Measurements from ENCODE around the gene SH3RF3. TPM values are rescaled to one million over a fixed set of nuclear protein-coding genes. Genes with fewer than 3 reads are reported as not detected.

SH3RF3 gene
- total RNA-seq, 1 experiment from 2014 or later = 21.7 TPM

DNA sequence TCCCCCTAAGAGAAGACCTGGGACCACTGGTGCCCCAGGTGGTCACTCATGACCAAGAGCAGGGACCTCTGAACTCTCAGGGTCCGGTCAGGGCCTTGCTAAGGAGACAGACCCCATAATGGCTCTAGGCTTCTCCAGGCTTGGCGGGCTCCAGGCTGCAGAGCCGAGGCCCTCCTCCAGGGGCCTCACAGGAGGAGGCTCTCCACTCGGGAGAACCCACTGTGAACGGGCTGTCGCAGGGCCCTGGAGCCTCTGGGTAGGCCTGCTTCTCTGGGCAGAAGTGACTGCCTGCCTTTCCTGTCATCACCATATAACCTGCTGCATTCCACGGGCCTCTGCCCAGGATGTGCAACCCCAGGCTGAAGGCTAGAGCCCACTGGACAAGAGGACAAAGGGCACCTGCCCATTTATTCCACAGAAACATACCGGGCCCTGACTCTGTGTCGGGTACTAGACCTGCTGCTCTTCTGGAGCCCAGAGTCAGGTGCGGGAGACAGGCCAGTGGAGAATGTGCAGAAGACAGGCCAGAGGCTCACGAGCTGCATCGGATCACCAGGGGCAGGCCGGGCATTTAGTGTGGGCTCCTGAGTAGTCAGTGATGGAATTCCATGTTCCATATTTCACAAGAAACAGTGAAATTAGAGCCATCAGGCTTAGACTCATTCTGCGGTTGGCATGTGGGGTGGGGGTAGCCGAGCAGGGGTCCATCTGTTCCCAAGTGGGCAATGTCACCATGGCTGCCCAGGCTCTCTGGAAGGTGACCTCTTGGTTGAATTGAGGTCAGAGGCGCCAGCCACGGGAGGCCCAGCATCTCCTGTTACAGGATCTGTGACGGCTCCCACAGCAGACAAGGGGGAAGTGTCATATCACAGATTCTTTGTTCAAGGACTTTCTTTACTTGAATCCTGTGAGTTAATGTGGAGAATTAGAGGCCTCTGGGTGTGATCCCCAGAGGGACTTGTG is 220.8 kb downstream of the SH3RF3 start:
- Mint-ChIP-seq H3K4me3 (ENCODE audit: unreplicated experiment) (no peak overlapping the region), H3K36me3 (ENCODE audit: insufficient read depth, unreplicated experiment) (peaks cover 21% of the 10 kb centered on the region), H3K9me3 (ENCODE audit: unreplicated experiment) (no peaks in the 10 kb centered on the region), H3K4me1 (ENCODE audit: insufficient read depth, unreplicated experiment) (peaks cover 24% of the 10 kb centered on the region), H3K27me3 (ENCODE audit: insufficient read depth, unreplicated experiment) (no peaks in the 10 kb centered on the region), H3K27ac (ENCODE audit: low read depth, unreplicated experiment) (no peak overlapping the region)
- ChIA-PET CTCF (interaction anchor here (0.6 to 0.9 kb wide), 2 partner anchors 47 to 160 kb away, joined by 3 to 4 read pairs; no protein-coding TSS in a partner anchor), POLR2A (interaction anchor here (1.0 to 2.7 kb wide), 2 partner anchors 9 to 140 kb away, joined by 3 to 12 read pairs; no protein-coding TSS in a partner anchor)
- no peak for DNase-seq (ENCODE audit: unreplicated experiment)
- TF ChIP-seq, protein P1, sequence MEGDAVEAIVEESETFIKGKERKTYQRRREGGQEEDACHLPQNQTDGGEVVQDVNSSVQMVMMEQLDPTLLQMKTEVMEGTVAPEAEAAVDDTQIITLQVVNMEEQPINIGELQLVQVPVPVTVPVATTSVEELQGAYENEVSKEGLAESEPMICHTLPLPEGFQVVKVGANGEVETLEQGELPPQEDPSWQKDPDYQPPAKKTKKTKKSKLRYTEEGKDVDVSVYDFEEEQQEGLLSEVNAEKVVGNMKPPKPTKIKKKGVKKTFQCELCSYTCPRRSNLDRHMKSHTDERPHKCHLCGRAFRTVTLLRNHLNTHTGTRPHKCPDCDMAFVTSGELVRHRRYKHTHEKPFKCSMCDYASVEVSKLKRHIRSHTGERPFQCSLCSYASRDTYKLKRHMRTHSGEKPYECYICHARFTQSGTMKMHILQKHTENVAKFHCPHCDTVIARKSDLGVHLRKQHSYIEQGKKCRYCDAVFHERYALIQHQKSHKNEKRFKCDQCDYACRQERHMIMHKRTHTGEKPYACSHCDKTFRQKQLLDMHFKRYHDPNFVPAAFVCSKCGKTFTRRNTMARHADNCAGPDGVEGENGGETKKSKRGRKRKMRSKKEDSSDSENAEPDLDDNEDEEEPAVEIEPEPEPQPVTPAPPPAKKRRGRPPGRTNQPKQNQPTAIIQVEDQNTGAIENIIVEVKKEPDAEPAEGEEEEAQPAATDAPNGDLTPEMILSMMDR (IDR thresholded peaks at IDR 0.05; ENCODE audit: unreplicated experiment) = no peak
- BruUV-seq (replicated peaks) = no TSS peak
- intact Hi-C loops (cut with micrococcal nuclease) = no loop called here

- H3K36me3 Mint-ChIP-seq (ENCODE audit: insufficient read depth, unreplicated experiment) = peaks cover 21% of the 10 kb centered on the region
- TF ChIP-seq, protein P1 (IDR thresholded peaks at IDR 0.05; ENCODE audit: unreplicated experiment) = no peak
- no TSS peak for BruUV-seq (replicated peaks)
- ChIA-PET CTCF (interaction anchor here (0.7 to 1.1 kb wide), 3 partner anchors 18 to 160 kb away, joined by 3 to 4 read pairs (median 3); no protein-coding TSS in a partner anchor), POLR2A (interaction anchor here (0.9 to 2.7 kb wide), 7 partner anchors 9 to 224 kb away, joined by 3 to 12 read pairs (median 6); no protein-coding TSS in a partner anchor)
- H3K4me3 Mint-ChIP-seq (ENCODE audit: unreplicated experiment) = no peak overlapping the region
- no peaks in the 10 kb centered on the region for H3K9me3 Mint-ChIP-seq (ENCODE audit: unreplicated experiment)
- peak; percentile 32 for DNase-seq (ENCODE audit: unreplicated experiment)
- intact Hi-C loops (cut with micrococcal nuclease) = no loop called here
- no peak overlapping the region for H3K27ac Mint-ChIP-seq (ENCODE audit: low read depth, unreplicated experiment)
- no peaks in the 10 kb centered on the region for H3K27me3 Mint-ChIP-seq (ENCODE audit: insufficient read depth, unreplicated experiment)
- H3K4me1 Mint-ChIP-seq (ENCODE audit: insufficient read depth, unreplicated experiment) = peaks cover 24% of the 10 kb centered on the region
These were observed 221.5 kb downstream of the SH3RF3 start for GRCh38 chr2:109350526-109350925.

- TF ChIP-seq, protein P1 (IDR thresholded peaks at IDR 0.05; ENCODE audit: unreplicated experiment) = no peak
- Mint-ChIP-seq H3K27ac (ENCODE audit: low read depth, unreplicated experiment) (peak overlapping the region; percentile 24), H3K4me1 (ENCODE audit: insufficient read depth, unreplicated experiment) (peaks cover 24% of the 10 kb centered on the region), H3K9me3 (ENCODE audit: unreplicated experiment) (no peaks in the 10 kb centered on the region), H3K36me3 (ENCODE audit: insufficient read depth, unreplicated experiment) (peaks cover 21% of the 10 kb centered on the region), H3K4me3 (ENCODE audit: unreplicated experiment) (no peak overlapping the region), H3K27me3 (ENCODE audit: insufficient read depth, unreplicated experiment) (no peaks in the 10 kb centered on the region)
- no TSS peak for BruUV-seq (replicated peaks)
- ChIA-PET POLR2A (interaction anchor here (0.8 to 2.7 kb wide), 9 partner anchors 10 to 378 kb away, joined by 3 to 12 read pairs (median 3); no protein-coding TSS in a partner anchor), CTCF (interaction anchor here (0.7 to 1.1 kb wide), 4 partner anchors 19 to 159 kb away, joined by 3 to 5 read pairs (median 4); no protein-coding TSS in a partner anchor)
- DNase-seq (ENCODE audit: unreplicated experiment) = peak; percentile 84
- intact Hi-C loops (cut with micrococcal nuclease) = no loop called here
These were observed 222.3 kb downstream of the SH3RF3 start for GRCh38 chr2:109351164-109351756.
